NCI-H146 treated with DMSO at 0.1 percent for 48 hours (cell line): Measurements from ENCODE around the gene LRRC27.
"Not testable (repeated sequence)": the region's sequence is repeated elsewhere in the genome, so short reads cannot be mapped to it uniquely, and the experiment has no call there.

ENCODE experiments used
- DNase-seq: peaks from one replicate; lab custom pipeline; 2025; ENCODE audit not compliant: unreplicated experiment; lab: John Stamatoyannopoulos, UW

The LRRC27 gene

DNA sequence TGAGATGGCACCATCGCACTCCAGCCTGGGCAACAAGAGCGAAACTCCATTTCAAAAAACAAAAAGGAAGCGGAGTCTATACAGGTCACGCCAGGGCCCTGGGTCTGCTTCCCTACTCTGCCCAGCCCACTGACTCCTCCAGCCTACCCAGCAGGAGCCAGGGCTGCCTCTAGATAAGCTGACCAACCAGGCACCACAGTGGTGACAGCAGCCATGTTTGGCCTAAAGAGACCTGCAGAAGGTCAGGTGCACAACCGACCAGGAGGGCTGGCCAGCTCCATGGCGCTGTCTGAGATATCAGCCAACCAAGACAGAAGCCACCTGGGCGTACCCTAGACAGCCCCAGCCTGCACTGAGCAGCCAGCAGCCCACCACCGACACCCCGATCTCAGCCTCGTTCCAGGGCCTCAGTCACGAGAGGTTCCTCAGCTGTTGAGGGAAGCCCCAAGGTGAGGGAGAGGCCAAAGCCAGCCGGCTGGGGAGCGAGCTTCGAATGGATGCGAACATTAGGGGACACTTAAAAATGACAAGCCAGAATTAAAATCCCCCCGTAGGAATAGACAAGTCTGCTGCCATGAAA is 40.6 kb downstream of the LRRC27 start:
- DNase-seq = no peak

DNA sequence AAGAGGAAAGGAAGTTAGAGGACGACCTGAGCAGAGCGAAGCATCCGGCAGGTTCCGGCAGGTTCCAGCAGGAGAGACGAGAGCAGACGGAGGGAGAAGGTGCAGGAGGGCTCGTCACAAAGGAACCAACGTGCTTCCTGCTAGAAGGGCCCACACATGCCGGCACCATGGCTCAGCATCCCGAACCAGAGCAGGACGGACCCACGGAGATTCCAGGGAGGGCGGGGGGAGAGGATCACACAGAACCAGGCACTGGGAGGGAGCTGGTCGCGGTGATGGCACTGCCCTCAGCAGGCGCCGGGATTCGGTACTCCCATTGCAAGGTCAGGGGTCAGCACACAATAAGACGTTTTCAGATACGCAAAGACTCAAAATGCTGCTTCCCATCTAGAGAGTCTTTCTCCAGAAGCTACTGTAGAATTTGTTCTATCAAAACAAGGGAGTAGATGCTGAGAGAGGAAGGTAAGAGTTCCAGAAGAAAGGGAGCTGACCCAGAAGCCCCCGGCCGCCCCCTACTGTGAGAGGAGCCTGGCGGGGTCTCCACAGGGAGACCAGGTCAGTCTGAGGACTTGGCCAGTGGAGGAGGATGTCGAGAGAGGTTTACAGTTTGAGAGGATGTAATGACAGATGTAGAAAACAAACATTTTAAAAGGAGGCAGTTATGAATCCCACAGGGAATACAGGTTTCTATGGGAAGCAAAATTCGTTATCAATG is 41.4 kb downstream of the LRRC27 start:
- DNase-seq = no peak

- no peak for DNase-seq
Measured at GRCh38 chr10:132374176-132374575, 42.2 kb downstream of the LRRC27 start.

DNA sequence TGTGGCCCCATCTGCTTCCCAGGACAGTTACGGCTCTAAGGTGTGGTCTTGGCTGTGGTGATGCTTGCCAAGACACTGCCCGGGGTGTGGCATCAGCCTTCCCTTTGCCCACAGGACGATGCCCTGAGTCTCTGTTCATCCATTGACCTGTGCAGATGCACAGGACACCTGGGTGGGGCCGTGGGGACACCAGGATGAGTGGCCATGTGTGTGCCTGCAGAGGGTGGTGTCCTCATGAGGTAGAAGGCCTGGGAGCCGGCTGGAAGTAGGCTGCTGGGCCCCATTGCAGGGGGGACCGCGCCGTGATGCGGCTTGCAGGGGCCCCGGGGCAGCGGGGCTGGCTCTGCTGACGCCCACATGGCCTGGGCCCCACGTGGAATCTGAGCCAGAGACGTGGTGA is 42.6 kb downstream of the LRRC27 start:
- no peak for DNase-seq

DNA sequence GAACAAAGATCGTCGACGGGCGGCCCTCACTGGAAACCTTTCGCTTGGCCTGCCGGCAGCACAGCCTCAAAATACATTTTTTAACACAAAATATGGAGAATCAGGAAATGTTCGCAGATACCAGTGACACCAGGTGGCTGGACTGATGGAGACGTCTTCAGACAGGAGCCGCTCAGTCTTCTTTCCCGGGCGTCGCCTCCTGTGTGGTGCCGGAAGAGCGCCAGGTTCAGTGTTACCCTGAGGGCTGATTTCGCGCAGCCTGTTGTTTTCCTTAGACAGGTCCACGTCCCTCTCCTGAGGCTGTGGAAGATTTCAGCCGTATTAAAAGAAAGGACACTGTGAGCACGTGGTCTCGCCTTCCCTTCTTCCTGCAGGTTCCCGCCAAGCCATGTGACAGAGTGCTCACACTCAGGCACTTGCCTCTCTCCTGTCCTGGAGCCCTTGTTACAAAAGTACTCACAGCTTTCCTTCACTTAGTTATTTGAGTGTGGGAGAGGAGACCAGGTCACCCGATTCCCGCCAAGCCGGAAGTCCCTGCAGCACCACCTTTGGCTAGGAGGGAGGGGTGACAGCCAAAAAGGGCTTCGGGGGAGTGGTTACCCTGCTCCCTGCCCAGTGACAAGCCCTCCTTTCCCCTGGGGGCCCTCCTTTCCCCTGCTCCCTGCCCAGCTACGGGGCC is 43.3 kb downstream of the LRRC27 start:
- no peak for DNase-seq

DNA sequence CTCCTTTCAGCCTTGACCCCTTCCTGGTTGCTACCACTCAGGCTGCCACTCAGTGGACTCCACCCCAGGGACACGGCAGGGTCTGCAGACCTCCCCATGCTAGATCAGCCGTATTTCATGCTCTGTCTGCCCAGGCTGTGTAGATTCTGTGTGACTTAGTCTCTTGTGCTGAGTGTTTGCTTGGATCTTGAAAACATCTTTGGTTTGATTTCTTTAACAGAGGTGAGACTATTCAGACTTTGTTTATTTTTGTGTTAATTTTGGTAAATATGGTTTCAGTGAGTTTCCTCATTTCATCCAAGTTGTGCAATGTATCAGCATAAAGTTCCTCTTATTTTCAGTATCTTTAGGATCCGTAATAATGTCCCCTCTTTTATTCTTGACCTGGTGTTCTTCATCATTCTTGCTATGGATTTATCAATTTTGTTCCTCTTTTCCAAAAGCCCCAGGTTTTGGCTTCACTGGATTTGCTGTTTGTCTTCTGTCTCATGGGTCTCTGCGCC is 43.9 kb downstream of the LRRC27 start:
- no peak for DNase-seq

- no peak for DNase-seq
Measured at GRCh38 chr10:132376394-132376851, 44.4 kb downstream of the LRRC27 start.

- DNase-seq = no peak
Measured at GRCh38 chr10:132377326-132377725, 45.3 kb downstream of the LRRC27 start.

GRCh38 chr10:132379026-132379425 is 47.0 kb downstream of the LRRC27 start:
- DNase-seq = not testable (repeated sequence)

DNA sequence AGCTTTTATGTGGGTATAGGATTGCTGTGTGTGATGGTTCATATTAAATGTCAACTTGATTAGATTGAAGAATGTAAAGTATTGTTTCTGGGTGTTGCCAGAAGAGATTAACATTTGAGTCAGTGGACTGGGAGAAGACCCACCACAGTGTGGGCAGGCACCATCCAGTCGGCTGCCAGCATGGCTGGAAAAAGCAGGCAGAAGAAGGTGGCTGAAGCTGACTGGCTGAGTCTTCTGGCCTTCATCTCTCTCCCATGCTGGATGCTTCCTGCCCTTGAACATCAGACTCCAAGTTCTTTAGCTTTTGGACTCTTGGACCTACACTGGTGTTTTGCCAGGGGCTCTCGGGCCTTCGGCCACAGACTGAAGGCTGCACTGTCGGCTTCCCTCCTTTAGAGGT is 49.0 kb downstream of the LRRC27 start:
- not testable (repeated sequence) for DNase-seq

DNA sequence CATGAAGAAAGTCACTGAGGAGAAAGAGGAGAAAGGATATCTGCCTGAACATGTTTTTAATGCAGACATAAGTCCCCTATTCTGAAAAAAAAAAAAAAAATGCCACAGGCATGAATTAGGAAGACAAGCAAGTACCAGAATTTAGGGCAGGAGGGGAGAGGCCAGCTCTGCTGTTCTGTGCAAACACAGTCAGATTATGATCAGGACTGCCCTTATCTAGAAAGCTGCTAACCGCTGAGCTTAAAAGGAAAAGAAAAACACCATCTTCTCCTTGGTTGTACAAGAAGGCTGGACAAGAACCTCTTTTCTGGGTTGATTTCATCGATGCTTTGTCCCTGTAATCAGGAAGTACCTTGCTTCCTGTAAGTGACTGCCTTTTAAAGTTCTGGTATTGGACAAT is 49.7 kb downstream of the LRRC27 start:
- no peak for DNase-seq

- DNase-seq = no peak
Measured at GRCh38 chr10:132382231-132382922, 50.4 kb downstream of the LRRC27 start.

GRCh38 chr10:132383101-132383500 is 51.1 kb downstream of the LRRC27 start:
- no peak for DNase-seq

DNA sequence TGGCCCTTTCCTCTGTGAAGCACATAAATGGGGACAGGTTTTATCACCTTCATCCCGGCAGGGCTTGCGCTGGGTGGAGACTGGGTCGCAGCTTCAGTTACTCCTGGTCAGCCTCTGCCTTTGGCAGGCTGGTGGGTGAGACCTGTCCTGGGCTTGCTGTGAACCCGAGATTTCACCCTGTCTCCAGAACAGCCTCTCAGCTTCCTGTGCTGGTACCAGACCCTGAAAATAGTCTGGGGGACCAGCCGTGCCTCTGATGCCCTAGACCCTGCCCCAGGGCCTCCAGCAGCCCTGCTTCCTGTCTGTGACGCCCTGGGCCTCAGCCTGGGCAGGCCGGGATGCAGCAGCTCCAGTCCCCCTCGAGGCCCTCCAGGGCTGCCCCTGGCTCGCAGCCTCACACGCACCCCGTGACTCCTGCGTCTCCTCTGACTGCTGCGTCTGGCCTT is 51.8 kb downstream of the LRRC27 start:
- no peak for DNase-seq

- no peak for DNase-seq
Measured at GRCh38 chr10:132384618-132385388, 52.8 kb downstream of the LRRC27 start.

- no peak for DNase-seq
Measured at GRCh38 chr10:132385389-132385667, 53.3 kb downstream of the LRRC27 start.

- no peak for DNase-seq
Measured at GRCh38 chr10:132385721-132386418, 53.9 kb downstream of the LRRC27 start.

GRCh38 chr10:132386419-132386831 is 54.4 kb downstream of the LRRC27 start:
- DNase-seq = no peak

DNA sequence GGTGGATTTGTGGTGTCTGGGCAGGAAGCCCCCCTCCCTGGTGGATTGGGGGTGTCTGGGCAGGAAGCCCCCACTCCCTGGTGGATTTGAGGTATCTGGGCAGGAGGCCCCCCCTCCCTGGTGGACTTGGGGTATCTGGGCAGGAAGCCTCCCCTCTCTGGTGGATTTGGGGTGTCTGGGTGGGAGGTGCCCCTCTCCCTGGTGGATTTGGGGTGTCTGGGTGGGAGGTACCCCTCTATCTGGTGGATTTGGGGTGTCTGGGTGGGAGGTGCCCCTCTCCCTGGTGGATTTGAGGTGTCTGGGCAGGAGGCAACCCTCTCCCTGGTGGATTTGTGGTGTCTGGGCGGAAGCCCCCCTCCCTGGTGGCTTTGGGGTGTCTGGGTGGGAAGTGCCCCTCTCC is 54.9 kb downstream of the LRRC27 start:
- not testable (repeated sequence) for DNase-seq

DNA sequence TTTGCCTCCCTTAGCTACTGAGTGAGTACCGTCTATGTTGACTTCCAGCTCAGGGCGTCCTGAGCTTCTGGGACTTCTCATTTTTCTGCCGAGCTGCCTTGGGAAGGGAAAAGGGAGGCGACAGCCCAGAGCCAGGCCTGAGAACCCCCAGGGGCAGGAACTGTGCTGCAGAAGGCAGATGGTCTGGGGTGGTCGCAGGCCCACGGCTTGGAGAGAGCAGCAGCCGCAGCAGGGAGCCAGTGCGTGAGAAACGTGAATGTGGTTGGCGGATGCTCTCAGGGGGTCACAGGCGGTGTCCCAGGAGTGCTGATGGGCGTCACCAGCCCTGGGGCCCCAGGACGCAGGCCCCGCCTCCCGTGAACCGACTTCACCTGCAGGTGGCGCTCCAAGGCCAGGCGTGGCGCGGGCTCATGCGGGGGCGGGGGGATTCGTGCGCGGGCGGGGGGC is 55.8 kb downstream of the LRRC27 start:
- peak; percentile 7 for DNase-seq
